COLO668 (cell line): ENCODE measurements around the gene KRTAP5-4.
"Not testable (repeated sequence)": the region's sequence is repeated elsewhere in the genome, so short reads cannot be mapped to it uniquely, and the experiment has no call there.

Source experiments
- DNase-seq: peaks from one replicate; lab custom pipeline; 2025; ENCODE audit not compliant: unreplicated experiment; lab: John Stamatoyannopoulos, UW

The KRTAP5-4 gene

DNA sequence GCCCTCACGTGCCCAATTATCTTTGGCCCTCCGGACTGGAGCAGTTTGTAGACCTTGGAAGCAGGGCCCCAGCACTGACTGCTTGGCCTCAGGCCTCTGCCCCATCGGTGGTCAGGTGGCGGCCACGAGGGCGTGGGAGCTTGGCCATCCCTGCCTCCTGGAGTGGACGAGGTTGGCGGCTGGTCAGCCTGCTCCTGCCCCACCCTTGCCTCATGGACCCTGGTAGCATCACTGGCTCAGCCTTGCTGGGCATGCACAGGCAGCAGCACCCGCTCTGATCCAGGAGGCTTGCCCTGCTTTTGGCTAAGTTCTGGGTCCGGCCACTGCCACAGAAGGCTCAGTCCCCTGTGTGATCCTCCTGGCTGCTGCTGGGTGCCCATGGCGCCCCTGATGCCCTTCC, 17.8 kb downstream of the KRTAP5-4 start:
- no peak for DNase-seq

DNA sequence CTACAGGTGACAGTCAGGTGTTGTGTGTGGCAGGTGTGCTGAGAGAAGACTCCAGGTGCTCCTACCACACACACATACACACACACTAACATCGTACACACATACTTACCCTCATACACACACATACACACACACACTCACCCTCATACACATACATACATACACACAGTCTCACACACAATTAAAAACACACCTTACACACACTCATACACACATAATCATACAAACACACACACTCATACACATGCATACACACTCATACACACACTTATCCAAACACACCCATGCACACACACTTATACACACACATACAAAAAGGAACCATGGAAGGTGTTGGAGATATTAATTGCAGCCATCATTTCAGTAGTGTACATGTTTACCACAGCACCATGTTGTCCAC, 18.3 kb downstream of the KRTAP5-4 start:
- peak; percentile 9 for DNase-seq

DNA sequence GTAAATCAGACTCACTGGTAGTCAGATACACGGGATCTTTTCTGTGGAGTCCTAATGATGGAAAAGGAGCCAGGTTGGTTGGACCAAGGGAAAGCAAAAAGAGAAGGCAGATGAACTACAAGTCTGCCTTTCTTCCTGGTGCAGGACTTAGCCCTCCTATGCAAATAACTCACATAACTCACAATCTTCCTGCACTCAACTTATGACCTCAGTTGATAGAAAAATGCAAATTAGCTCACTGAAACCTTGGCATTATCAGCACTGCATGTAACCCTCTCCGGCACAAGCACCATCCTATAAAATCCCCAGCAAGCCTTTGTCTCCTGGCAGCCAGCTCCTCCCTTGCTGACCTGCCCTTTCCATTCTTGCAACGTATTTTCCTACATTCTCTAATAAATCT, 20.3 kb downstream of the KRTAP5-4 start:
- DNase-seq = not testable (repeated sequence)

DNA sequence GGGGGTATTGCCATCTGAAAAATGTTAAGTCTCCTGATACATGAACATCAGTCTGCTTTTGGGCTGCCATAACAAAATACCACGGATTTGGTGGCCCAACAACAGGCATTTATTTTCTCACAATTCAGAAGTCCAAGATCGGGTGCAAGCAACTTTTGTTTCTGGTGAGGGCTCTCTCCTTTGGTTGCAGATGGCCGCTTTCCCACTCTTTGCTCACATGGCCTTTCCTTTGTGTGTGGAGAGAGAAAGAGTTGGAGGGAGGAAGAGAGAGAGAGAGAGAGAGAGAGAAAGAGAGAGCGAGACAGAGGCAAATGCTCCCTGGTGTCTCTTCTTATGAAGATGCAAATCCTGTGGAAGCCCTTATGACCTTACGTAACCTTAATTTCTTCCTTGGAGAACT, 21.3 kb downstream of the KRTAP5-4 start:
- DNase-seq = no peak

DNA sequence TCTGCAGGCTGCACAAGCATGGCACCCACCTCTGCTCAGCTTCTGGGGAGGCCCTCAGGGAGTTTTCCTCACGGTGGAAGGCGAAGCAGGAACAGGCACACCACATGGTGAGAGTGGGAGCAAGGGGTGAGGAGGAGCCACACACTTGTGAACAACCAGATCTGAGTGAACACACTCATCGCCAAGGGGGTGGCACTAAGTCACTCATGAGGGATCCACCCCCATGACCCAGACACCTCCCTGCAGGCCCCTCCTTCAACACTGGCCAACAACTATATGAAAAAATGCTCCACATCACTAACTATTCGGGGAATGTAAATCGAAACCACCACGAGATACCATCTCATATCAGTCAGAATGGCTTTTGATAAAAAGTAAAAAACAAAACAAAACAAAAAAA, 23.1 kb downstream of the KRTAP5-4 start:
- no peak for DNase-seq

DNA sequence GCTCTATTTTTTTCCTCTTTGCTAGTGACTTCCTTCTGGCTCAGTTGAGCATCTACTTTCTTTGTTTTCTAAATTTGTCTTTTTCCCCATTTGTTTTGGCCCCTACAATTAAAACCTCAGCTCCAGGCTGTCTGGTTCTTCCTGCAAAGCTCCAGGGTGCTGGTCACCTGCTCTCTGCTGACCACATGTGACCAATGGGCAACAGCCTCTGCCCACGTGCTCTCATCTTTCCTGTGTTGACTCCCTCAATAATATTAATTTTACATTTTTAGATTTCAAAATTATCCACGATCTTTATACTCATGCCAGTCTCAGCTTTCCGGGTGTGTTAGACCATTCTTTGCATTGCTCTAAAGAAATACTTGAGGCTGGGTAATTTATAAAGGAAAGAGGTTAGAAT, 23.5 kb downstream of the KRTAP5-4 start:
- not testable (repeated sequence) for DNase-seq

DNA sequence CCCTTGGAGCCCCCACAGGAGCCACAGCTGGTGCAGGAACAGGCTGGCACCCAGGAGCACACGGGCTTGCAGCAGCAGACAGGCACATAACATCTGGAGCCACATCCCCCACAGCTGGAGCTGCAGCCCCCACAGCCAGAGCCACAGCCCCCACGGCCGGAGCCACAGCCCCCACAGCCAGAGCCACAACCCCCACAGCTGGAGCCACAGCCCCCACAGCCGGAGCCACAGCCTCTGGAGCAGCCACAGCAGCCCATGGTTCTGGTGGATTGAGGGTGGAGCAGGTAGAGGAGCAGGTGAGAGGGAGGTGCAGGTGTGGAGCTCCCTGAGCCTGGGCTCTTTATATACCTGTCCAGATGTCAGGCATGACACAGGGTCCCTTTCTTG, 24.0 kb downstream of the KRTAP5-4 start, which contains the start of gene KRTAP5-2:
KRTAP5-2 (minus strand) TSS at position 301 of the 387 bp plus-strand sequence; CDS start at position 257, 44 bp downstream.
- DNase-seq = peak; percentile 0

DNA sequence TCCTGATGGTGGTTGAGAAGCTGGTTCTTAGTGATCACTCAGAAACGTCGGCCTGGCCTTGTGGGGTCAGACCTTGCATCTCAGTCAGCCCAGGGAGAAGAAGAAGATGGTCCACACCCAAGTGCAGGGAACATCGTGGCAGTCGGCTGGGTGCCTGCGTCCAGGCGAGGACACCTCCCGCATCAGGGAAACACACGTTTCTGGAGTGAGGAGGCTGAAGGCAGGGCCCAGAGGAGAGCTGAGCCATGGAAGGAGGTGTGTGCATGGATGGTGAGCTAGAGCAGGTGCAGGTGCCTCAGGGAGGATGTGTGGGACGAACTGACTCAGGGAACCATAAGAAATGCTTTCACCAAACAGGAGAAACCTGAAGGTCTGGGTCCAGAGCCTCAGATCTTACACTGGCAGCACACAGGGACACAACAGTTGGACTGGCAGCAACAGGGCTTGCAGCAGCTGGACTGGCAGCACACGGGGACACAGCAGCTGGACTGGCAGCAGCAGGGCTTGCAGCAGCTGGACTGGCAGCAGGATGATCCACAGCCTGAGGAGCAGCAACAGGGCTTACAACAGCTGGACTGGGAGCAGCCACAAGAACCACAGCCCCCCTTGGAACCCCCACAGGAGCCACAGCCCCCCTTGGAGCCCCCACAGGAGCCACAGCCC, 24.5 kb downstream of the KRTAP5-4 start:
- peak; percentile 3 for DNase-seq

DNA sequence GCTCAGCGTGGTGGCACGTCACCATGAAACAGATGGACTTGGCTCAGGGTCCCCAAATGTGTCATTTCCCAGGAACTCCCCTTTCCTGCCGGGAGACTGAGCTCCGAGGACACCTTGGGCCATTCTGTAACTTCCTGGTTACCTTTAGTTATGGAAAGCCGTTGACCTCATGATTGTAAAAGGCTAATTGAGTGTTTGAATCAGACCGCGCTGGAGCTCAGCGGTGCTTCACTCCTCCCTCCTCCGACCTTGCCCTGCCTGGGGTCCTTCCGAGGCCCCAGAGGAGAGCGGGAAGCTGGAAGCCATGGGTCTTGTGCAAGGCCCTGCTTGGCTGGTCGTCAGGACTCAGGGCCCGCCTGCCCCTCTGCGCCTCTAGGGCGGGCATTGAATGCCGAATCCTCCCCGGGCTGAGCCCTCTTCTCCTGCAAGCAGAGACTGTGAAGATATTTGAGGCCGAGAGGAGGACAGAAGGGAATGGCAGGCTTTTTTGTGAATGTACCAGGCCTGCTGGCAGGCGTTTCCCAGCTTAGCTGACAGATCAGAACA, 25.3 kb downstream of the KRTAP5-4 start:
- not testable (repeated sequence) for DNase-seq

DNA sequence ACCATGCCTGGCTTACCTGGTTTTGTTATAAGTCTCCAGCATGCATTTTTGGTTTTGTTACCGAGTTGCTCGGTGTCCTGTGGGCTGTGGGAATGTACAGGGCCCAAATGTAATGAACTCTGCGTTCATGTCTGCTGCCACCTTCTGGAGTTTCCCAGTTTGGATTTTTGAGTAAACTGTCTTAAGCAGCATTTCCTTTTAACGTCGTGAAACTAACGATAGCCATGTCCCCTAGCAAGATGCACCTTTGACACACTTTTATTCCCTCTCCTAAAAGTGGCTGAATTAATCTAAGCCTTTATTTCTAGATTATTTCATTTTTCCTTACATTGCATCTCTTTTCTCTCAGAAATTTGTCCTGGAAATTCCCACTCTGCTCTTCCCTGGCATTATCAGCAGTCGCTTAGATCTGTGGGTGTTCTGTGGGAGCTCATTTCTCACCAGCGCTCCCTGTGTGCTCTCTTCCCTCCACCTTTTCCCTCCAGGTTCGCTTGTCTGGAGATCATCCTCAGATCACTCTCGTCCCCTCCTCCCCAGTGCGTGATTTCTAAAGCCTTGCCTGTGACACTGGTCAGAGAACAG, 25.9 kb downstream of the KRTAP5-4 start:
- DNase-seq = not testable (repeated sequence)

DNA sequence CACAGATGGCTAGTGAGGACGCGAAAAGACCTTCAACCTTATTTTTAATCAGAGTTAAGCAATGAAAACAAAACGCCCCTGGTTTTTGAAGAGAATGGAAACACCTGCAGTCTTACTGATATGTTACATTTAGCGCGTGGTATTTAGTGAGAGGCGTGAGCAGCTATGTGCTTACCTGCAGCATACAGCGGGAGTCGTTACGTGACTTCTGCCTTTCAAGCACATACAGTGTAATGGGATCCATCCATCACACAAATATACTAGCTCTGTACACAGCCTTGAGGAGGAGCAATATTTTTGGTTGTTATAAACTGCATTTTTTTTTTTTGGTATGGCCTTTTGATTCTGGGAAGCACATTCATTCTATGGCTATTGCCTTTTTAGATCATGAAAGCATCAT, 29.3 kb downstream of the KRTAP5-4 start:
- no peak for DNase-seq

DNA sequence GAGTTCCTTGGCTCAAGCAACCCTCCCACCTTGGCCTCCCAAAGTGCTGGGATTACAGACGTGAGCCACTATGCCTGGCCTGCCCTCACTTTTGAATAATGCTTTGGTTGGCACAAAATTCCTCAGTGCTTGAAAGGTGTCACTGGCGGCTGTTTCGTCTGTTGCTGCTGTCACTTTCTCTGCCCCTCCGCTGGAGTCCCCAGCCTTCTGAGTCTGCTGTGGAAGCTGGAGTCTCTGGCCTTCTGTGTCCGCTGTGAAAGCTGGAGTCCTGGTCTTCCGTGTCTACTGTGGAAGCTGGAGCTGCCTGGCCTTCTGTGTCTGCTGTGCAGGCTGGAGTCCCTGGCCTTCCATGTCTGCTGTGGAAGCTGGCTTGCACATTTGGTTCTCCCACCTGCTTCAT, 31.9 kb downstream of the KRTAP5-4 start:
- DNase-seq = no peak

DNA sequence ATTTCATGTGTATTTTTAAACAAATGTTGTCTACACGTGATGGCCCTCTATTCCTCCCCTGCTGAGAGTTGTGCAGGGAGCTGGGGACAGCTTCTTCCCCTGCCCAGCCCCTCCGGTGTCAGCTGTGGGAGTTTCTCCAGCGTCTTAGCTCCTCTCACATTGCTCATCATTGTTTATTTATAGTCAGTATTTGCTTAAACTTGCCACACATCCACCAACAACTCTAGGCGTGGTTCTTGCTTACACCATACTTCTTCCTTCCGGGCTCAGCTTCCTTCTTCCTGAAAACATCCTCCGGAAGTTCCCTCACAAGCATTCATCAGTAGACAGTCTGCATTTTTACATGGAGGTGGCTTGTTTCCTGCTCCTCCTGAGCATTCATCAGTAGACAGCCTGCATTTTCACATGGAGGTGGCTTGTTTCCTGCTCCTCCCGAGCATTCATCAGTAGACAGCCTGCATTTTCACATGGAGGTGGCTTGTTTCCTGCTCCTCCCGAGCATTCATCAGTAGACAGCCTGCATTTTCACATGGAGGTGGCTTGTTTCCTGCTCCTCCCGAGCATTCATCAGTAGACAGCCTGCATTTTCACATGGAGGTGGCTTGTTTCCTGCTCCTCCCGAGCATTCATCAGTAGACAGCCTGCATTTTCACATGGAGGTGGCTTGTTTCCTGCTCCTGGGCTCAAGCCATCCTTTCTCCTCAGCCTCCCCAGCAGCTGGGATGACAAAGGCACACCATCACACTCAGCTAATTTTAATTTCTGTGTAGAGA, 32.6 kb downstream of the KRTAP5-4 start:
- not testable (repeated sequence) for DNase-seq

DNA sequence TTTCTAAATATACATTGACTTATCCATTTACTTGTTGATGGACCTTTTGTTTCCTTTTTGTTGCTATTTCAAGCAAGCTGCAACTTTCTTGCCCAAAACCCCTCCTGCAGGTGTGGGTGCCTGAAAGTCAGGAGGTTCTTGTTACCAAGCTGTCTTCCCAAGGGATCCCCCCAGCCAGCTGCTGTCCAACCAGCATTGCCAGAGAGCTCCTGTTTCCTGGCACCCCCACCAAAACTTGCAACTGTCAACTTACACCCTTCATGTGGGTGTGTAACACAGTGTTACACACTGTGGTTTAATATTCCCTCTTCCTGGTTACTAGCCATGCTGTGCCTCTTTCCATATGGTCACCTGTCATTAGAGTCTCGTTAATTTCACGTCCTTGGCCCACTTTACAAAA, 35.2 kb downstream of the KRTAP5-4 start:
- DNase-seq = no peak

DNA sequence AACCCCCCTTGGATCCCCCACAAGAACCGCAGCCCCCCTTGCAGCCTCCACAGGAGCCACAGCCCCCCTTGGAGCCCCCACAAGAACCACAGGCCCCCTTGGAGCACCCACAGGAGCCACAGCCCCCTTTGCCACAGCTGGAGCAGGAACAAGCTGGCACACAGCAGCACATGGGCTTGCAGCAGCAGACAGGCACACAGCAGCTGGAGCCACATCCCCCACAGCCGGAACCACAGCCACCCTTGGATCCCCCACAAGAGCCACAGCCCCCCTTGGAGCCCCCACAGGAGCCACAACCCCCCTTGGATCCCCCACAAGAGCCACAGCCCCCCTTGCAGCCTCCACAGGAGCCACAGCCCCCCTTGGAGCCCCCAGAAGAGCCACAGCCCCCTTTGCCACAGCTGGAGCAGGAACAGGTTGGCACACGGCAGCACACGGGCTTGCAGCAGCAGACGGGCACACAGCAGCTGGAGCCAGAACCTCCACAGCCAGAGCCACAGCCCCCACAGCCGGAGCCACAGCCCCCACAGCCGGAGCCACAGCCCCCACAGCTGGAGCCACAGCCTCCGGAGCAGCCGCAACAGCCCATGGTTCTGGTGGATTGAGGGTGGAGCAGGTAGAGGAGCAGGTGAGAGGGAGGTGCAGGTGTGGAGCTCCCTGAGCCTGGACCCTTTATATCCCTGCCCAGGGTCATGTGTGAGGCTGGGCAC, 37.1 kb downstream of the KRTAP5-4 start, which contains the start of gene KRTAP5-1:
KRTAP5-1 (minus strand) TSS at position 623 of the 710 bp plus-strand sequence; CDS start at position 589, 34 bp downstream.
- not testable (repeated sequence) for DNase-seq

DNA sequence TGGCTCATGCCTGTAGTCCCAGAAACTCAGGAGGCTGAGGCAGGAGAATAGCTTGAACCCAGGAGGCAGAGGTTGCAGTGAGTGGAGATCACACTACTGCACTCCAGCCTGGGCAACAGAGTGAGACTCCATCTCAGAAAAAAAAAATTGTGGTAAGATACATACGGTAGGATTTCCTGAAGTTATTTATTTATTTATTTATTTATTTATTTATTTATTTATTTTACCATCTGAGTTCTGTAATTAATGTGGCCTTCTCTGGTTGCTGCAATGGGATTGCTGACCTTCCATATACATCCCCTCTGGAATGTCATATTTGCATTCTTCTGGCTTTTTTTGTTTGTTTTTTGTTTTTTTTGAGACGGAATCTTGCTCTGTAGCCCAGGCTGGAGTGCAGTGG, 39.0 kb downstream of the KRTAP5-4 start:
- DNase-seq = not testable (repeated sequence)

DNA sequence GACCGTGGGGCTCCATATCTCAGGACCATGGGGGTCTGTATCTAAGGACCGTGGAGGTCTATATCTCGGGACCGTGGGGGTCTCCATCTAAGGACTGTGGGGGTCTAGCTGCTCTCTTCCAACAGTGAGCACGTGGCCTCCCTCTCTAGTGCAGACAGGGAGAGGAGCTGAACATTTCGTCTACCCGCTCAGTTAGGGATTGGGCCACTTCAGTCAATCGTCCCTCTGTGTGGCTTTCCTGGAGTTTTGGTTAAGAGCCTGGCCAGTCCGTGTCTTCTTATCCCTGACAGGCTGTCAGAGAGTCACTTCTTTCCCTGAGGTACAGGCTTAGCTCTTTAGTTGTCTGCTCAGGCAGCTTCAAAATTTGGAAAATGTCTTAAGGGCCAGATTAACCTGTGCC, 40.0 kb downstream of the KRTAP5-4 start:
- no peak for DNase-seq

DNA sequence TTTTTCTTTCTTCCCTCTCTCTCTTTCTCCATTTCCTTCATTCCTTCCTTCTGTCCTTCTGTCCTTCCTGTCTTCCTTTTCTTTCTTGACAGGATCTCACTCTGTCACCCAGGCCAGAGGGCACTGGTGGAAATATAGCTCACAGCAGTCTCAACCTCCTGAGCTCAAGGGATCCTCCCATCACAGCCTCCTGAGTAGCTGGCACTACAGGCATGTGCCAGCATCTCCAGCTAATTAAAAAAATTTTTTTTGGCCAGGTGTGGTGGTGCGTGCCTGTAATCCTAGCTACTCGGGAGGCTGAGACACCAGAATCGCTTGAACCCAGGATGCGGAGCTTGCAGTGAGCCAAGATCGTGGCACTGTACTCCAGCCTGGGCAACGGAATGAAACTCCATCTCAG, 45.1 kb downstream of the KRTAP5-4 start:
- DNase-seq = no peak

DNA sequence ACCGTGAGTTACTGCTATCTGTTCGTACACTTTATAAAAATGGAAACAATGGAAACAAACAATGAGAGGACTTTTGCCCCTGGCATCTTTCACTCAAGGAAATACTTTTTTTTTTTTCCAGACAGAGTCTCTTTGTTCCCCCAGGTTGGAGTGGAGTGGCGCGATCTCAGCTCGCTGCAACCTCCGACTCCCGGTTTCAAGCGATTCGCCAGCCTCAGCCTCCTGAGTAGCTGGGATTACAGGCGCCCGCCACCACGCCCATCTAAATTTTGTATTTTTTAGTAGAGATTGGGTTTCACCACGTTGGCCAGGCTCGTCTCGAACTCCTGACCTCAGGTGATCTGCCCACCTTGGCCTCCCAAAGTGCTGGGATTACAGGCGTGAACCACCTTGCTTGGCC, 46.2 kb downstream of the KRTAP5-4 start:
- DNase-seq = not testable (repeated sequence)

DNA sequence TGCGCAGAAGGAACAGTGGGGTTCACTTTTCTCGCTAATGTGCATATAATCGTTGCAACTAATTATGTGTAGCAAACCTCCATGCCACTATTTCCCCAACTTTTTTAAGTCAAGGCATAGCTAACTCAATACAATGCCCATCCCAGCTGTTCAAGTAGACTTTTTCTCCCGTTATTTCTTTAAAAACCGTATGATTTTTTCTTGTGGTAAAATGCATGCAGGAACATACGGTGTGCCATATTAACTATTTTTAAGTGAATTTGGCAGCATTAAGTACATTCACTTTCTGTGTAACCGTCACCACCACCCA, 47.0 kb downstream of the KRTAP5-4 start:
- DNase-seq = no peak

DNA sequence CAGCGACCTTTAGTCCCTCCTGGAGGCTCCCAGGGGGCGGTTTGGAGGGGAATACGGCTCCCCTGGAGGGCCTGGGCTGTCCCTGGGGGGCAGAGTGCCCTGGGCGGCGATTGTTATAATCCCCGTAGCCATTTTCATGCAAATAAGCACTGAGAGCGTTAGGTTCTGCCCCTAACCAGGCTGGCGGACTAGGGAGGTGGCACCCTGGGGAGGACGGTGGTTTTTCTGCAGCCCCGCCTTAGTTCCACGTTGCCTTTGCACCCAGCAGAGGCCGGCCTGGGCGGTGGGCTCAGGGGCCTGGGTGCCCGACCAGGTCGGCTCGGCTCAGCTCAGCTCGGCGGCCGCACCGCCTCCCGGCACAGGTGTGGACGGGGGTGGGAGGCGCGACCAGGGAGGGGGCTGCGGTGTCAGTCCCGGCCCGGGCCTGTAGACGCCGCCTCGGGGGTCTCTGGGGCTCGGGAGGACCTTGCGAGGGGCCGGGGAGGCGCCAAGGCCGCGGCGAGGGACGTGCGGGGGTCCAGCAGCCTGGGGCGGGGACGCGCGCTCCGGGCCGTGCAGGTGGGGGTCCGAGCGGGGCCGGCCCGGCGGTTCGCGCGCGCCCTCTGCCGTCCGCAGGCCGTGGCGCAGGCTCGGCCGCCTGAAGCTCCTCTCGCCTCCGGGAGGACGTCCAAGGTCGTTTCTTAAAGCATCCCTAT, 47.6 kb downstream of the KRTAP5-4 start:
- peak; percentile 74 for DNase-seq
